GM18519 (cell line): ENCODE data around the gene LTBP1.
"Not testable (repeated sequence)": the region's sequence is repeated elsewhere in the genome, so short reads cannot be mapped to it uniquely, and the experiment has no call there.

ENCODE experiments used
- ATAC-seq: cut with Tn5 transposase; IDR thresholded peaks from one replicate; pipeline ENCODE4 v1.9.1; 2021; ENCODE audit warnings: mild to moderate bottlenecking, moderate library complexity; ENCODE audit not compliant: unreplicated experiment, low FRiP score

The LTBP1 gene

DNA sequence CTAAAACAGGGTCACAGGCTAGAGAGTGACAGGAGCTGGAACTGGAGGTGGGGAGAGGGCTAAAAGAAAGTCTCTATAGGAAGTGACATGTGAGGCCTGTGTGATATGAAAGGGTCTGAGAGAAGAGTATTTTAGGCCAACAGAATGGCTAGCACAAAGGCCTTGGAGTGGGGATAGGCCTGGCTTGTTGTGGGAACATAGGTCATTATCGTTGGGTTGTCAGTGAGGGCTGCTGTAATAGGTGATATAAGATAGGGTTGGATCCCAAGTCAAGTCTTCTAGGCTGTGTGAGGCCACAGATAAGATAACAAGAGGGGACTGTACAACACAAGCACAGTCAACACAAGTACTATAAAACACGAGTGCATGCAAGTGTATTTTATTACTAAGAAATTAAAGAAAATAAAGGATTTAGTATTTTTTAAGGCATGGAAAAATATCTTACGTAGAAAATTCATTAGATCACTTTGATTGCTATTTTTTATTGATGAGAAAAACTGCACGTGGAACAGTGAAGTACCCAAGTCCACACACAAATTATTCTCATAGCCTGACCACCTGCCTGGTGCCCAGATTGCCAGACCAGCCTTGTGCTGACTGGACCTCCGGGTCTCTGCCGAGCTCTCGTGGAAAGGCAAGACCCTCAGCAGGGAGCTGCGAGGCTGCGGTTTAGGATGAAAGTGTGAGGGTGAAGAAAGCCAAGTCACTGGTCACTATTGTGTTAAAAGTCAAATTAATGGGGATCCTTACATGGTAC lies 14.1 kb downstream of the LTBP1 start:
- no peak for ATAC-seq

DNA sequence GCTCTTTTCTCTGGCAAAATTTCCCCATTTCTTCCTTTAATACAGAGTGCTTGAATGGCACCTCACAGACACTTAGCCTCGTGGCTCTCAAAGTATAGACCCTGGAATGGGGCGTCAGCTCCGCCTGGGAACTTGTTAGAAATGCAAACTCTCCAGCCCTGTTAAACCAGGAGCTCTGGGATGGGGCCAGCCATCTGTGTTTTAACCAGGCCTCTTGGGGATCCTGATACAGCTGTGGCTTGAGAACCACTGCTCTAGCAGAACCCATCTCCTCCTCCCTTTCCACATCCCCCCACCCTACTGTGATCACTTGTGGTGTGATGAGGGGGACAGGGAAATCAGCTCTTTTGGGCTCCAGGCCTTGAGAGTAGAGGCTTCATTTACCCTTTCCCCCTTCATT lies 15.9 kb downstream of the LTBP1 start:
- no peak for ATAC-seq

DNA sequence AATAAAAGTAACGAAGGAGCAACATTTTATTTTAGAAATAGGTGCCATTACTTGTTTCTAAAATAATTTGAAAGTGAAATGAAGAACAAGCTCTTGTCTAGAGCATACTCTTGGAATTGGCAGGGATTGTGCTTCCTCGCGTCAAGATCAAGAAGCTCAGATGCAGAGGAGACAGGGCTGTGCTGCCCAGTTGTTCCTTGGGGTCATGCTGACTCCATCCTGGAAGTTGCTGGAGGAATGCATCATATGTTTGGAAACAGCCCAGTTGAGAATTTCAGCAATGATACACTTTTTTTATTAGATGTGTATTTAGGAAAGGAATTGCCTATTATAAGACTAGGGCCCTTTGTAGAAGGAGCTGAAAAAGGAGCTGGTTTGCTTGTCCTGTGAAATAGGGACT lies 17.2 kb downstream of the LTBP1 start:
- ATAC-seq, result no peak

DNA sequence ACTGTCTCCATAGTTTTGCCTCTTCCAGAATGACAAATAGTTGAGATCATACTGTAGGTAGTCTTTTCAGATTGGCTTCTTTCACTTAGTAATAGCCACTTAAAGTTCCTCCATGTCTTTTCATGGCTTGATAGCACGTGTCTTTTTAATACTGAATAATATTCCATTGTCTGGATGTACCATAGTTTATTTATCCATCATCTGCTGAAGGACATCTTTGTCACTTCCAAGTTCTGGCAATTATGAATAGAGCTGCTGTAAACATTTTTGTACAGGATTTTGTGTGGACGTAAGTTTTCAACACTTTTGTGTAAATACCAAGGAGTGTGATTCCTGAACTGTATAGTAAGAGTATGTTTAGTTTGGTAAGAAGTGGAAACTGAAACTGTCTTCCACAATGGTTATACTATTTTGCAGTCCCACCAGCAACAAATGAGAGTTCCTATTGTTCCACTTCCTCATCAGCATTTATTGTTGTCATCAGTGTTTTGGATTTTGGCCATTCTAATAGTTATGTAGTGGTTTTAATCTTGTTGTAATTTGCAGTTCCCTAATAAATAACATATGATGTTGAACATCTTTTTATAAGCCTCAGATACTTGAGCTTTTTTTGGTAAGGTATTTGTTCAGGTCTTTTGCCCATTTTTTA lies 18.9 kb downstream of the LTBP1 start:
- ATAC-seq, result no peak

DNA sequence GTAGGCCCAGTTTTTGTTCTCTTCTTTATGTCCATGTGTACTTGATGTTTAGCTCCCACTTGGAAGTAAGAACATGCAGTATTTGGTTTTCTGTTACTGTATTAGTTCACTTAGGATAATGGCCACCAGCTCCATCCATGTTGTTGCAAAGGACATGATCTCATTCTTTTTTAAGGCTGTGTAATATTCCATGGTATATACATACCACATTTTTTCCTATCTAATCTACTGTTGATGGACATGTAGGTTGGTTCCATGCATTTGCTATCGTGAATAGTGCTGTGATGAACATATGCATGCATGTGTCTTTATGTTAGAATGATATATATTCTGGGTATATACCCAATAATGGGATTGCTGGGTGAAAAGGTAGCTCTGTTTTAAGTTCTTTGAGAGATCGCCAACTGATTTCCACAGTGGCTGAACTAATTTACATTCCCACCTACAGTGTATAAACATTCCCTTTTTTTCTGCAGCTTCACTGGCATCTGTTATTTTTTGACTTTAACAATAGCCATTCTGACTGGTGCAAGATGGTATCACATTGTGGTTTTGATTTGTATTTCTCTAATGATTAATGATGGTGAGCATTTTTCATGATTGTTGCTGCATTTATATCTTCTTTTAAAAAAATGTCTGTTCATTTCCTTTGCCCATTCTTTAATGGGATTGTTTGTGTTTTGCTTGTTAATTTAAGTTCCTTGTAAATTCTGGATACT lies 22.9 kb downstream of the LTBP1 start:
- no peak for ATAC-seq

DNA sequence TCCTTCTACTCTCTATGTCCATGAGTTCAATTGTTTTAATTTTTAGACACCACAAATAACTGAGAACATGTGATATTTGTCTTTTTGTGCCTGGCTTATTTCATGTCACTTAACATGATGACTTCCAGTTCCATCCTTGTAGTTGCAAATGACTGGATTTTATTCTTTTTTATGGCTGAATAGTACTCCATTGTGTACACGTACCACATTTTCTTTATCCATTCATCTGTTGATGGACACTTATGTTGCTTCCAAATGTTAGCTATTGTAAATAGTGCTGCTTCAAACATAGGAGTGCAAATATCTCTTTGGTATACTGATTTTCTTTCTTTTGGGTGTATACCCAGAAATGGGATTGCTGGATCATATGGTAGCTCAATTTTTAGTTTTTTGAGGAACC lies 27.0 kb downstream of the LTBP1 start:
- not testable (repeated sequence) for ATAC-seq

DNA sequence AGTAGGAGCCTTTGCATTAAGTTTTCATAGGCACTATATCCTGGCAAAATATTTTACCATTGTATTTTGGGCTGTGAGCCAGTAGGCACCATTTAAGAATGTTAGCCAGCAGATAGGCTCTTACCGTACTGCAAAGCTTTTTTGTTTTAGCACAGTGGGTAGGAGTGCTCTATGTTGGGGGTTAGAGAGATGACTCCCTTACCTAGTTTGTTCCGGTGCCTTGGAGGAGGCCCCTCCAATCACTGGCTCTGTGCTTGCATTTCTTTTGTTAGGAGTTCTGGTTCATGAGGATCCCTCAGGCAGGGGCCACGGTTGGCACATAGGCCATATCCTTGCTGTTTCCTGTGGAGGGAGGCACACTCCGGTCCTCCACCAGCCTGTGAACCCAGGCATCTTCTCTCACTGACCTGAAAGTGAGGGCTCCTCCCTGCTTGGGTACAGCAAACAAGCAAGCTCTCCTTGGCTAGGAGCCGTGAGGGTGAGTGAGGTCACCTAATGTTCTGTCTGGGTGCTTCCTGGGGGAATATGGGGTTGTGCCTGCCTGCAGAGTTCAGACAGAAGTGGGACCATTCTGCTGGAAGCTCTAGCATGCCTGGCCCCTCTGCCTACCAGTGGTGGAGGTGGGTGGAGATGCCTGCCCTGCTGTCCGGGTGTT lies 29.8 kb downstream of the LTBP1 start:
- no peak for ATAC-seq

DNA sequence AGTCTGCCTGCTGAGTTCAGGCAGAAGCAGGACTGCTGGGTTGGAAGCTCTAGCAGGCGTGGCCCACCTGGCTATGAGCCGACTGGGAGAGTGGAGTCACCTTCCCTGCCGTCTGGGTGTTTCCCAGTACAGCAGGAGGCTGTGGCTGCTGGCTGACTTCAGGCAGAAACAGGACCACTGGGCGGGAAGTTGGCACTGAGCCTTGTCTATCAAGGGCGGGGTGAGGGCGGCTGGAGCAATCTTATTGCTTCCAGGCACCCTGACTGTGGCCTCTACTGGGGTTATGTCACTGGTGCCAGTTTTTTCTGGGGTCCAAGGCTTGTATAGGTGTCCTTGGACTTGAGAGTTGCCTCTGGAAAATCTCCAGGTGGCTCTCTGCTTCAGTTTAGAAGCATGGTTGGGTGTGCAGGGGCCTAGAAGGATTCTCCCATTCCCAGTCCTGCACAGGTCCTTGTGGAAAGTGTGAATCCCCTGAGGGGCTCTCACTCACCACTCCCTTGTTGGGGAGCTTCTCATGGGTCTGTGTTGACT lies 30.5 kb downstream of the LTBP1 start:
- no peak for ATAC-seq

DNA sequence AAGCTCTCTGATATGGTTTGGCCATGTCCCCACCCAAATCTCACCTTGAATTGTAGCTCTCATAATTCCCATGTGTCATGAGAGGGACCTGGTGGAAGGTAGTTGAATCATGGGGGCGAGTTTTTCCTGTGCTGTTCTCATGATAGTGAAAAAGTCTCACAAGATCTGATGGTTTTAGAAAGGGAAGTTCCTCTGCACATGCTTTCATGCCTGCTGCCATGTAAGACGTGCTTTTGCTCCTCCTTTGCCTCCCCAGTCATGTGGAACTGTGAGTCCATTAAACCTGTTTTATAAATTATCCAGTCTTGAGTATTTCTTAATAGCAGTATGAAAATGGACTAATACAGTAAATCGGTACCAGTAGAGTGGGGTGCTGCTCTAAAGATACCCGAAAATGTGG lies 34.9 kb downstream of the LTBP1 start:
- ATAC-seq, result no peak

DNA sequence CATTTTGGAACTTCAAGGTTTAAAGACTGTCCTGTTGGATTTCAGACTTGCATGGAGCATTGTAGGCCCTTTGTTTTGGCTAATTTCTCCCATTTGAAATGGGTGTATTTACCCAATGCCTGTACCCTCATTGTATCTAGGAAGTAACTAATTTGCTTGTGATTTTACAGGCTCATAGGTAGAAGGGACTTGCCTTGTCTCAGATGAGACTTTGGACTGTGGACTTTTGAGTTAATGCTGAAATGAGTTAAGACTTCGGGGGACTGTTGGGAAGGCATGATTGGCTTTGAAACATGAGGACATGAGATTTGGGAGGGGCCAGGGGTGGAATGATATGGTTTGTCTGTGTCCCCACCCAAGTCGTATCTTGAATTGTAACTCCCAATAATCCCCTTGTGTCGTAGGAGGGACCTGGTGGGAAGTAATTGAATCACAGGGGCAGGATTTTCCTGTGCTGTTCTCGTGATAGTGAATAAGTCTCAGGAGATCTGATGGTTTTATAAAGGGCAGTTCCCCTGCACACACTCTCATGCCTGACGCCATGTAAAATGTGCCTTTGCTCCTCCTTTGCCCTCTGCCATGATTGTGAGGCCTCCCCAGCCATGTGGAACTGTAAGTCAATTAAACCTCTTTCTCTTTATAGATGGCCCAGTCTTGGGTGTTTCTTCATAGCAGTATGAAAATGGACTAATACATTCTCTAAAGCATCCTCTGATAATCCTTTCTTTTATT lies 36.6 kb downstream of the LTBP1 start:
- ATAC-seq, result not testable (repeated sequence)

DNA sequence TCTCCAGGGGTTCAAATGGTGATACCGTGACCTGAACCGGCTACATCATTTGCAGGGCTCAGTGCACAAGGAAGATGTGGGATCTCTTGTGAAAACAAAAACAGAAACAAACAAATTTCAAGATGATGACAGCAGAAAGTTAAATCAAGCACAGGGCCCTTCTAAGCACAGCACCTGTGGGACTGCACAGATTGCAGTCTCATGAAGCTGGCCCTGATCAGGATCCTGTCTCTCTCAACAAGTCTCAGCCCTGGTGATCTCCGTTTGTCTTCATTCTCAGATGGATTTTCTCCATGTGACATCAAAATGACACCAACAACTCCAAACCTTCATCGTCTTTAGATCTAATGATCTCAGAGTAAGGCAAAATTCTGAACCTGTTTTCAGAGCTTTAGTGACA lies 39.7 kb downstream of the LTBP1 start:
- no peak for ATAC-seq

DNA sequence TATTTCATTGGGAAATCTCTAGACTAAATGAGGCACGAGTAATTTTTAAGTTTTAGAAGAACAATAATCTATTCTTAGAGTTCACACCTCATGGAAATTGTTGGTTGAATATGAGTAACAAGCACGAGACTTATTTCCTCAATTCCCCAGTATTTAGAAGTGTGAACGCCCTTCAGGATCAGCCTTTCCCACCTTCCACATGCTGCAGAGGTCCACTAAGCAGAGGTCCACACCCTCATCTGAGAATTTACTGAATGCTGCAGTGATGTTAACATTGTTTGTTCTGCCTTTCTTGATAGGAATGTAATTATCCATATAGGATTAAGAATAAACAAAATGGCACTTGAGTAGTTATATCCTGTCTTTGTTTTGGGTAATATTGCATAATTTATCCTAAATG lies 41.8 kb downstream of the LTBP1 start:
- ATAC-seq, result no peak

DNA sequence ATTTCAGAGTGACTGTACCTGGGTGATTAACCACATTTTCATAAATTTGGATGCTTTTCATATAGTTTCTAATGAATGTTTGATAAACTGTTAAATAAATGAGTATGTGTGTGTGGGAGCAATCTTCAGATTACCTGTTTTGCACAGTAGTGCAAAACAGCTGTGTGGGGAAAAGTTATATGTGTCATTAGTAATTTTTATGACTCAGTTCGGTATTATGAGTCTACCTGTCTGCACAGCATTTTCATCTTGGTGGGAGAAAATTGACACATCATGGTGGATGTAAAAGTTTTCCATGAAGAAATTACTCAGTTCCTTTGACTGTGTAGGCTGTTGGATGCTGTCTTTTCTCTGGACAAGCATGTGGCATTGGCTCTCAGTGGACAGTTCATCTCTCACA lies 43.8 kb downstream of the LTBP1 start:
- no peak for ATAC-seq

DNA sequence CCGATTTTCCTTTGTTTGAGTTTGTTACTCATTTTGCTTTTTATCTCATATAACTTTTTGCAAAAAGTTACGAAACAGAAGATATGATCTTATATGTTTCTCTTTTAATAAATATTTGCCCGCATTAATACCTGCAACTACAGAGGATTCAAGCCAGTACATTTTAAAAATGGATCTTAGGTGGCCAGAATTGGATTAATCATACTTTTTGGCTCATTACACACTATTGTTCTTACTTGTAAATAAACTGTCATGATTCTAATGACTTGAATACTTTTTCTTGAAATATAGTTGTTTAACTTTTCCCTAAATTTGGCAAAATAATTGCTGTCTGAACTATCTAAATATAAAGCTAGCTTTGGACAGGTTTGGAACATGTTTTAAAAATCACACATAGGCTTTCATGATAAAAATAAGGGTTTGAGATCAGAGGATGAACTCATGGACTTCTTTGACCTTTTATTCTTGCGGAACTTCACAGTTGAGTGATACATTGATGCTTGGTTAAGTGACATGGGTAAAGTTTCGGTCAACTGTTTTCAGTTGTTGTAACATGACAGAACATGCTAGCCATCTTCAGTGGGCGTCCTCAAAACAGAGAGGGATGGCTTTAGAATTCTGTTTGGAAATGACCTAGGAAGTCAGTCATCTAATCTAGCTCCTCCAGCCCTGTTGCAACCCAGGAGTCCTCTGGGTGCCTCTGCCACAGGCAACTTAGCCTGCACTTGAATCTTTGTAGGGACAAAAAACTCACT lies 44.5 kb downstream of the LTBP1 start:
- ATAC-seq, result no peak

DNA sequence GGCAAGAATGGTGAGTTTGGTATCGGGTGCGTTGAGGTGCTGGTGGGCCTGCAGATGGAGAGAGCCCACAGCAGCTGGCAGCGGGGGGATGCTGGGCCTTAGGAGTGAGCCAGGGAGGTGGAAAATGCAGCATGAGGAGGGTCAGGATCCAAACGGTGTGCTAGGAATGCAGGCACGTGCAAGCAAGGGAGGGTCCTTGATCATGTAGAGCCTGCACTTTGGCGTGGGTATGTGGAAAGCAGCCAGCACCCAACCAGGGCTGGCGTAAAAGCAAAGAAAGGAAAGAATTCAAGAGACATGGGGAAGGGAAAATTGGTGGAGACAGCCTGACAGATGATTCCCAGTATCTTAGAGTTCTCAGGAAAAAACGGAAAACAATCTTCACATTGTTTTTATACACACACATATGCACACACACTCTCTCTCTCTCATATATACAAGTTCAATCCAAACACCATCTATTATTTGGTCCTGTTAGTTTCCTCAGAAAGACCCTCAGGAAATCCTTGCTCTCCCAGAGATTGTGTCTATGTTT lies 46.3 kb downstream of the LTBP1 start:
- no peak for ATAC-seq

DNA sequence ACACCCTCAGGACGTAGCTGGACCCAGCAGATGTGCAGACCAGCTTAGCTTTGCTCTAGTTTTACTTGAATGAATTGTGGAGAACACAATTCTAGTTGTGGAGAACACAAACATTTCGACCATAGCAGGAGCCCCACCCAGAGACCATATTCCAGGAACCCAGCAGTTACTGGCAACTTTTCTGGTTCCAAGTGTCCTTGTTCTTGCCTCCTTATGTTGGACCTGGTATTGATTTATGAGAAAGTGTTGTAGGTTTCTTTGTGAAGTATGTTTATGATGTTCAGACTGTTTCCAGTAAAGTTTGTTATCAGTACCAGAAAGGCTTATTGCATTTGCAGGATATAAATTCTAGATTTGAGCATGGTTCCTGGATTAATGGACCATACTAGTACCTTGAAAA lies 51.0 kb downstream of the LTBP1 start:
- ATAC-seq, result no peak

DNA sequence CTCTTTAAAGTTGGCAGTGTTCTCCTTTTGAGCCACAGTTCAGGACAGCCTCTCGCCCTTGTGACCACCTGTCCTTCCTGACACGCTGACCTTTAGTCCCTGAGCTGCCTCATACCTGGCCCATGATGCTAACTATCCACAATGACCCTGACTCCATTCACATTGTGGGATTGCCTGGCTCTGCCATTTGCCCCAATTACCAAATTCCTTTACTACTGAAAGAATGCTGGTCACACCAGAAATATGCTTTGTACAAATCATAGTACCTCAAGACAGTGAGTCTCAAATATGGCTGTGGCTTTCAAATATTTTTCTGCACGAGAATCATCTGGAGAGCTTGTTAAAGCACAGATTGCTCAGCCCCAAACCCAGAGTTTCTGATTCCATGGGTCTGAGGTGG lies 54.2 kb downstream of the LTBP1 start:
- no peak for ATAC-seq

DNA sequence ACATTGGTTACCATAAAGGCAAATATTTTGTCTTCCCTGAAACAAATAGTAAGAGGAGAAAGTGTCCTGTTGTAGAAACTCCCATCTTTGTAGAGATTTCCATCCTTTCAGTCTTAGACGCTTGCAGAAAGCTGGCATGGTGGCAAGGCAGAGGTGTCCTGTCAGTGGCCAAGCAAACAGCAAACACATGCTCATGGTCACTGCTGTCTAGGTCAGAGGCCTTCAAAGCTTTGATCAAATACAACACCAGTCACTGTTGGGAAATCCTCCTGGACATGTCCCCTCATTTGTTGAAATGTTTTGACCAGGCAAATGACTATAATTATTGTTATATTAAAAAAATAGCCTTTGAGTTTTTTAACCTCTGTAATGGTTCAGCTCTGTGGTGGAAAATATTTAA lies 55.1 kb downstream of the LTBP1 start:
- no peak for ATAC-seq

DNA sequence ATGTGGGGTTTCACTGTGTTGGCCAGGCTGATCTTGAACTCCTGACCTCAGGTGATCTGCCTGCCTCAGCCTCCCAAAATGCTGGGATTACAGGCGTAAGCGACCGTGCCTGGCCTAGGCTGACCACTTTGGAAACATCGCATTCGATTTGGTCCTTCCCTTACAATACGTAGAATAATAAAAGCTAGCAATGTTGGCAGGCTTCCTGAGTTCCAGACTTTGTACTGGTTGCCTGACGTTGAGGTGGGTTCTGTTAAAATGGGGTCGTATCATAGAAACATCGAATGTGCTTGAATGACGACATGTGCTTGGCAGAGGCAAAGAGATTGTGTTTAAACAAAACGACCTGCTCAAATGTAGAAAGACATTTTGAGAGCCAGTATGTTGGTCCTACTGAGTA lies 56.1 kb downstream of the LTBP1 start:
- ATAC-seq, result no peak
